A549 (cell line): ENCODE data around the gene ADGRL3.

Experiments used
- CEBPB ChIP-seq, 2 experiments: fragments of >200 bp in 1 of 2; sonication (Bioruptor Twin) in 1 of 2; formaldehyde crosslinking in 1 of 2; IDR thresholded peaks; 2 replicates each; pipeline ENCODE4 v1.6.1; 2012 to 2016
- CHD4 ChIP-seq: fragments of 200-600 bp; sonication (generic); IDR thresholded peaks from 2 replicates; pipeline ENCODE4 v1.6.1; 2016; ENCODE audit warnings: antibody characterized with exemption, mild to moderate bottlenecking, borderline replicate concordance
- EHMT2 ChIP-seq: fragments of 200-600 bp; sonication (generic); IDR thresholded peaks from 2 replicates; pipeline ENCODE4 v1.6.1; 2016; ENCODE audit warnings: antibody characterized with exemption, low read depth, mild to moderate bottlenecking, moderate library complexity
- KDM1A ChIP-seq: fragments of 200-600 bp; sonication (generic); IDR thresholded peaks from 2 replicates; pipeline ENCODE4 v1.6.1; 2016; ENCODE audit warnings: low read depth, mild to moderate bottlenecking
- KDM5A ChIP-seq: fragments of 200-600 bp; sonication (generic); IDR thresholded peaks from 2 replicates; pipeline ENCODE4 v1.6.1; 2016; ENCODE audit warnings: antibody characterized with exemption, mild to moderate bottlenecking
- MYC ChIP-seq: IDR thresholded peaks from 2 replicates; pipeline ENCODE4 v1.6.1; 2012; ENCODE audit warnings: mild to moderate bottlenecking, inconsistent platforms, low read length, improper control_type of control experiment, borderline replicate concordance
- POLR2A ChIP-seq: IDR thresholded peaks from 2 replicates; pipeline ENCODE4 v1.6.1; 2012; ENCODE audit warnings: mild to moderate bottlenecking, low read length
- RFX5 ChIP-seq: fragments of 450-650 bp; IDR thresholded peaks from 2 replicates; pipeline ENCODE4 v1.7.1; 2014; ENCODE audit warnings: antibody characterized with exemption, mild to moderate bottlenecking, moderate library complexity
- TF ChIP-seq, protein P1 (sequence below): fragments of >200 bp; sonication (Bioruptor Twin); formaldehyde crosslinking; IDR thresholded peaks from 3 replicates; pipeline ENCODE4 v1.5.1; 2016
- TF ChIP-seq, protein P2 (sequence below): IDR thresholded peaks from 2 replicates; pipeline ENCODE4 v1.6.1; 2012
- TF ChIP-seq, protein P3 (sequence below): fragments of 200-600 bp; sonication (generic); IDR thresholded peaks from 2 replicates; pipeline ENCODE4 v1.6.1; 2016; ENCODE audit warnings: antibody characterized with exemption, mild to moderate bottlenecking, moderate library complexity
- TF ChIP-seq, protein P4 (sequence below): IDR thresholded peaks from 2 replicates; pipeline ENCODE4 v1.6.1; 2012
- TF ChIP-seq, protein P5 (sequence below): fragments of 250-450 bp; sonication (Bioruptor Pico); IDR thresholded peaks from 2 replicates; pipeline ENCODE4 v1.5.0; 2021; ENCODE audit warnings: mild to moderate bottlenecking, moderate library complexity, borderline replicate concordance

DNA sequence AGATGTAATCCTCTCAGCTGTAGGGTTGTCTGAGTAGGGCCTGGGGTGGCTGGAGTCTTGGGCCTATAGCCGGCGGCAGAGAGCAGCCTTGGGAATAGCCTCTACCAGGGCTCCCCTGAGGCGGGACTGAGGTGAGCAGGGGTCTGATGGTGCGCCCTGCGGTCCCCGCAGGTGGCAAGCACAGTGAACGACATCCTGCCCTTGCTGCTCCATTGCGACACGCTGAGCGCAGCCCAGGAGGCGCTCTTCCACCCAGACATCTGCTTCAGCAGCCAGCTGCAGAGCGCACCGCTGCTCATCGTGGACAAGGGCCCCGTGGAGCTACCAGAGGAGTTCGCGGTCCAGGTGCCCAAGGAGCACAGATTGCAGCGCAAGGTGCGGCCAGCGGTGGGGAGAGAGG is 317.0 kb downstream of the ADGRL3 start:
- TF ChIP-seq EHMT2, result no peak
- TF ChIP-seq, protein P1, sequence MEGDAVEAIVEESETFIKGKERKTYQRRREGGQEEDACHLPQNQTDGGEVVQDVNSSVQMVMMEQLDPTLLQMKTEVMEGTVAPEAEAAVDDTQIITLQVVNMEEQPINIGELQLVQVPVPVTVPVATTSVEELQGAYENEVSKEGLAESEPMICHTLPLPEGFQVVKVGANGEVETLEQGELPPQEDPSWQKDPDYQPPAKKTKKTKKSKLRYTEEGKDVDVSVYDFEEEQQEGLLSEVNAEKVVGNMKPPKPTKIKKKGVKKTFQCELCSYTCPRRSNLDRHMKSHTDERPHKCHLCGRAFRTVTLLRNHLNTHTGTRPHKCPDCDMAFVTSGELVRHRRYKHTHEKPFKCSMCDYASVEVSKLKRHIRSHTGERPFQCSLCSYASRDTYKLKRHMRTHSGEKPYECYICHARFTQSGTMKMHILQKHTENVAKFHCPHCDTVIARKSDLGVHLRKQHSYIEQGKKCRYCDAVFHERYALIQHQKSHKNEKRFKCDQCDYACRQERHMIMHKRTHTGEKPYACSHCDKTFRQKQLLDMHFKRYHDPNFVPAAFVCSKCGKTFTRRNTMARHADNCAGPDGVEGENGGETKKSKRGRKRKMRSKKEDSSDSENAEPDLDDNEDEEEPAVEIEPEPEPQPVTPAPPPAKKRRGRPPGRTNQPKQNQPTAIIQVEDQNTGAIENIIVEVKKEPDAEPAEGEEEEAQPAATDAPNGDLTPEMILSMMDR, result no peak
- TF ChIP-seq, protein P2, sequence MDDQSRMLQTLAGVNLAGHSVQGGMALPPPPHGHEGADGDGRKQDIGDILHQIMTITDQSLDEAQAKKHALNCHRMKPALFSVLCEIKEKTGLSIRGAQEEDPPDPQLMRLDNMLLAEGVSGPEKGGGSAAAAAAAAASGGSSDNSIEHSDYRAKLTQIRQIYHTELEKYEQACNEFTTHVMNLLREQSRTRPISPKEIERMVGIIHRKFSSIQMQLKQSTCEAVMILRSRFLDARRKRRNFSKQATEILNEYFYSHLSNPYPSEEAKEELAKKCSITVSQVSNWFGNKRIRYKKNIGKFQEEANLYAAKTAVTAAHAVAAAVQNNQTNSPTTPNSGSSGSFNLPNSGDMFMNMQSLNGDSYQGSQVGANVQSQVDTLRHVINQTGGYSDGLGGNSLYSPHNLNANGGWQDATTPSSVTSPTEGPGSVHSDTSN, result no peak
- TF ChIP-seq, protein P3, sequence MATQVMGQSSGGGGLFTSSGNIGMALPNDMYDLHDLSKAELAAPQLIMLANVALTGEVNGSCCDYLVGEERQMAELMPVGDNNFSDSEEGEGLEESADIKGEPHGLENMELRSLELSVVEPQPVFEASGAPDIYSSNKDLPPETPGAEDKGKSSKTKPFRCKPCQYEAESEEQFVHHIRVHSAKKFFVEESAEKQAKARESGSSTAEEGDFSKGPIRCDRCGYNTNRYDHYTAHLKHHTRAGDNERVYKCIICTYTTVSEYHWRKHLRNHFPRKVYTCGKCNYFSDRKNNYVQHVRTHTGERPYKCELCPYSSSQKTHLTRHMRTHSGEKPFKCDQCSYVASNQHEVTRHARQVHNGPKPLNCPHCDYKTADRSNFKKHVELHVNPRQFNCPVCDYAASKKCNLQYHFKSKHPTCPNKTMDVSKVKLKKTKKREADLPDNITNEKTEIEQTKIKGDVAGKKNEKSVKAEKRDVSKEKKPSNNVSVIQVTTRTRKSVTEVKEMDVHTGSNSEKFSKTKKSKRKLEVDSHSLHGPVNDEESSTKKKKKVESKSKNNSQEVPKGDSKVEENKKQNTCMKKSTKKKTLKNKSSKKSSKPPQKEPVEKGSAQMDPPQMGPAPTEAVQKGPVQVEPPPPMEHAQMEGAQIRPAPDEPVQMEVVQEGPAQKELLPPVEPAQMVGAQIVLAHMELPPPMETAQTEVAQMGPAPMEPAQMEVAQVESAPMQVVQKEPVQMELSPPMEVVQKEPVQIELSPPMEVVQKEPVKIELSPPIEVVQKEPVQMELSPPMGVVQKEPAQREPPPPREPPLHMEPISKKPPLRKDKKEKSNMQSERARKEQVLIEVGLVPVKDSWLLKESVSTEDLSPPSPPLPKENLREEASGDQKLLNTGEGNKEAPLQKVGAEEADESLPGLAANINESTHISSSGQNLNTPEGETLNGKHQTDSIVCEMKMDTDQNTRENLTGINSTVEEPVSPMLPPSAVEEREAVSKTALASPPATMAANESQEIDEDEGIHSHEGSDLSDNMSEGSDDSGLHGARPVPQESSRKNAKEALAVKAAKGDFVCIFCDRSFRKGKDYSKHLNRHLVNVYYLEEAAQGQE, result no peak
- no peak for TF ChIP-seq KDM1A
- no peak for TF ChIP-seq CHD4
- TF ChIP-seq KDM5A, result no peak
- TF ChIP-seq, protein P4, sequence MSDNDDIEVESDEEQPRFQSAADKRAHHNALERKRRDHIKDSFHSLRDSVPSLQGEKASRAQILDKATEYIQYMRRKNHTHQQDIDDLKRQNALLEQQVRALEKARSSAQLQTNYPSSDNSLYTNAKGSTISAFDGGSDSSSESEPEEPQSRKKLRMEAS, result no peak
- TF ChIP-seq RFX5, result no peak
- no peak for TF ChIP-seq MYC
- TF ChIP-seq CEBPB (IDR thresholded peaks at IDR 0.05), result no peak
- TF ChIP-seq POLR2A, result no peak
- TF ChIP-seq, protein P5, sequence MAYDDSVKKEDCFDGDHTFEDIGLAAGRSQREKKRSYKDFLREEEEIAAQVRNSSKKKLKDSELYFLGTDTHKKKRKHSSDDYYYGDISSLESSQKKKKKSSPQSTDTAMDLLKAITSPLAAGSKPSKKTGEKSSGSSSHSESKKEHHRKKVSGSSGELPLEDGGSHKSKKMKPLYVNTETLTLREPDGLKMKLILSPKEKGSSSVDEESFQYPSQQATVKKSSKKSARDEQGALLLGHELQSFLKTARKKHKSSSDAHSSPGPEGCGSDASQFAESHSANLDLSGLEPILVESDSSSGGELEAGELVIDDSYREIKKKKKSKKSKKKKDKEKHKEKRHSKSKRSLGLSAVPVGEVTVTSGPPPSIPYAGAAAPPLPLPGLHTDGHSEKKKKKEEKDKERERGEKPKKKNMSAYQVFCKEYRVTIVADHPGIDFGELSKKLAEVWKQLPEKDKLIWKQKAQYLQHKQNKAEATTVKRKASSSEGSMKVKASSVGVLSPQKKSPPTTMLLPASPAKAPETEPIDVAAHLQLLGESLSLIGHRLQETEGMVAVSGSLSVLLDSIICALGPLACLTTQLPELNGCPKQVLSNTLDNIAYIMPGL (CRISPR knock-in tag), result no peak
